Measurements from ENCODE around the gene TMOD3. TPM values are rescaled to one million over a fixed set of nuclear protein-coding genes. Genes with fewer than 3 reads are reported as not detected.

The TMOD3 gene
- total RNA-seq, 2 donors from 2014 or later = 68.4 to 78.6 TPM

GRCh38 chr15:51904931-51905330 is 75.5 kb downstream of the TMOD3 start:
- H3K36me3 ChIP-seq = no peaks in the 10 kb centered on the region
- H3K27me3 ChIP-seq = no peaks in the 10 kb centered on the region
- intact Hi-C loops (cut with DNase I) = no loop called here
- no peak overlapping the region for H3K4me3 ChIP-seq
- DNase-seq = no peak
- no peak overlapping the region for H3K9ac ChIP-seq (ENCODE audit: low read depth in 2 of 2, low read length in 2 of 2)
- H3K27ac ChIP-seq = no peak overlapping the region
- H3K4me1 ChIP-seq = no peaks in the 10 kb centered on the region
- TF ChIP-seq CTCF (IDR thresholded peaks at IDR 0.05) = no peak
- no peaks in the 10 kb centered on the region for H3K9me3 ChIP-seq

- Histone ChIP-seq H3K9ac (ENCODE audit: low read depth in 2 of 2, low read length in 2 of 2) (no peak overlapping the region), H3K4me1 (no peaks in the 10 kb centered on the region), H3K9me3 (no peaks in the 10 kb centered on the region), H3K27me3 (no peaks in the 10 kb centered on the region), H3K4me3 (no peak overlapping the region), H3K27ac (peak overlapping the region; percentile 16), H3K36me3 (no peaks in the 10 kb centered on the region)
- DNase-seq = peak; percentile 23
- TF ChIP-seq CTCF (IDR thresholded peaks at IDR 0.05) = no peak
- intact Hi-C loops (cut with DNase I) = no loop called here
Observed at GRCh38 chr15:51907136-51907862, 77.8 kb downstream of the TMOD3 start.

GRCh38 chr15:51908316-51908715 is 78.9 kb downstream of the TMOD3 start:
- TF ChIP-seq CTCF (IDR thresholded peaks at IDR 0.05) = no peak
- Histone ChIP-seq H3K36me3 (no peaks in the 10 kb centered on the region), H3K27ac (no peak overlapping the region), H3K4me1 (no peaks in the 10 kb centered on the region), H3K4me3 (no peak overlapping the region), H3K9me3 (no peaks in the 10 kb centered on the region), H3K27me3 (no peaks in the 10 kb centered on the region), H3K9ac (ENCODE audit: low read depth in 2 of 2, low read length in 2 of 2) (no peak overlapping the region)
- no peak for DNase-seq
- intact Hi-C loops (cut with DNase I) = no loop called here

- intact Hi-C loops (cut with DNase I) = no loop called here
- no peak overlapping the region for H3K9ac ChIP-seq (ENCODE audit: low read depth in 2 of 2, low read length in 2 of 2)
- H3K9me3 ChIP-seq = no peaks in the 10 kb centered on the region
- H3K27ac ChIP-seq = no peak overlapping the region
- no peak overlapping the region for H3K4me3 ChIP-seq
- no peaks in the 10 kb centered on the region for H3K27me3 ChIP-seq
- H3K36me3 ChIP-seq = no peaks in the 10 kb centered on the region
- no peak for DNase-seq
- no peak for TF ChIP-seq CTCF (IDR thresholded peaks at IDR 0.05)
- no peaks in the 10 kb centered on the region for H3K4me1 ChIP-seq
Observed at GRCh38 chr15:51909584-51909983, 80.1 kb downstream of the TMOD3 start.

- Histone ChIP-seq H3K27me3 (no peaks in the 10 kb centered on the region), H3K4me1 (no peaks in the 10 kb centered on the region), H3K27ac (no peak overlapping the region), H3K9me3 (no peaks in the 10 kb centered on the region), H3K36me3 (no peaks in the 10 kb centered on the region), H3K4me3 (no peak overlapping the region), H3K9ac (ENCODE audit: low read depth in 2 of 2, low read length in 2 of 2) (no peak overlapping the region)
- intact Hi-C loops (cut with DNase I) = no loop called here
- no peak for TF ChIP-seq CTCF (IDR thresholded peaks at IDR 0.05)
- no peak for DNase-seq
Observed at GRCh38 chr15:51912528-51912927, 83.1 kb downstream of the TMOD3 start.
